SK-N-SH (cell line): ENCODE measurements around the gene HACD4. TPM values are rescaled to one million over a fixed set of nuclear protein-coding genes. Genes with fewer than 3 reads are reported as not detected.

Experiments used
- CTCF ChIA-PET: fragments of 300-600, 350-600 bp; formaldehyde crosslinking; extraction: SDS; loops from one replicate; lab custom pipeline; 2021; lab: Yijun Ruan, JAX
- POLR2A ChIA-PET: fragments of 350-600 bp; sonication (Branson Sonifier 250); formaldehyde crosslinking; extraction: SDS; loops from one replicate; lab custom pipeline; 2020; ENCODE audit warnings: antibody characterized with exemption, inconsistent platforms; lab: Yijun Ruan, JAX
- DNase-seq: peaks from one replicate; pipeline ENCODE4 v3.0.0; 2012
- H2AFZ ChIP-seq: fragments of 200-600 bp; sonication (generic); 2 replicates; pipeline ENCODE4 v1.8.1; 2016; ENCODE audit warnings: antibody characterized with exemption, mild to moderate bottlenecking, low read depth
- H3F3A ChIP-seq: fragments of 200-600 bp; sonication (generic); replicated peaks from 2 replicates; pipeline ENCODE3; 2016; ENCODE audit warnings: antibody characterized with exemption, mild to moderate bottlenecking; ENCODE audit not compliant: insufficient read depth
- H3K27ac ChIP-seq, 2 experiments: fragments of 200-500 bp in 1 of 2; fragments of 200-600 bp in 1 of 2; sonication (Bioruptor generic) in 1 of 2; sonication (generic), shearing (Covaris generic) in 1 of 2; 2 replicates each; pipeline versions ENCODE4 v1.5.1 to v1.6.1; 2014 to 2016; ENCODE audit warnings: low read depth in 2 of 2, inconsistent platforms in 1 of 2, low read length in 1 of 2, mild to moderate bottlenecking in 1 of 2, mixed read lengths in 1 of 2
- H3K27me3 ChIP-seq: fragments of 200-600 bp; sonication (generic), shearing (Covaris generic); 2 replicates; pipeline ENCODE4 v1.6.1; 2016; ENCODE audit warnings: mixed run types; ENCODE audit not compliant: insufficient read depth
- H3K36me3 ChIP-seq, 2 experiments: fragments of 200-500 bp in 1 of 2; fragments of 200-600 bp in 1 of 2; sonication (Bioruptor generic) in 1 of 2; sonication (generic) in 1 of 2; replicated peaks in 1 of 2; 2 replicates each; pipeline versions ENCODE3 to v1.5.1; 2014 to 2016; ENCODE audit warnings: low read length in 1 of 2, mild to moderate bottlenecking in 1 of 2; ENCODE audit not compliant: insufficient read depth in 2 of 2, control insufficient read depth in 1 of 2
- H3K4me1 ChIP-seq, 2 experiments: fragments of 200-500 bp in 1 of 2; fragments of 200-600 bp in 1 of 2; sonication (Bioruptor generic) in 1 of 2; sonication (generic), shearing (Covaris generic) in 1 of 2; 2 replicates each; pipeline versions ENCODE4 v1.5.1 to v1.6.1; 2014 to 2016; ENCODE audit warnings: low read depth in 1 of 2, low read length in 1 of 2, mixed run types in 1 of 2; ENCODE audit not compliant: insufficient read depth in 2 of 2, control insufficient read depth in 1 of 2
- H3K4me2 ChIP-seq: fragments of 200-600 bp; sonication (generic), shearing (Covaris generic); 2 replicates; pipeline ENCODE4 v1.6.1; 2017; ENCODE audit warnings: mixed run types
- H3K4me3 ChIP-seq, 2 experiments: fragments of 200-500 bp in 1 of 2; fragments of 200-600 bp in 1 of 2; sonication (Bioruptor generic) in 1 of 2; sonication (generic), shearing (Covaris generic) in 1 of 2; 2 replicates each; pipeline versions ENCODE4 v1.5.1 to v1.8.1; 2014 to 2016; ENCODE audit warnings: low read depth in 2 of 2, inconsistent platforms in 1 of 2, low read length in 1 of 2, mild to moderate bottlenecking in 1 of 2, mixed read lengths in 1 of 2, moderate library complexity in 1 of 2
- H3K79me2 ChIP-seq: fragments of 200-600 bp; sonication (generic); 2 replicates; pipeline ENCODE4 v1.8.1; 2017; ENCODE audit warnings: mild to moderate bottlenecking; ENCODE audit not compliant: insufficient read depth
- H3K9ac ChIP-seq: fragments of 200-600 bp; sonication (generic); 2 replicates; pipeline ENCODE4 v1.6.1; 2017; ENCODE audit warnings: mixed run types
- H3K9me2 ChIP-seq: fragments of 200-600 bp; sonication (generic); 2 replicates; pipeline ENCODE4 v1.6.1; 2017; ENCODE audit warnings: mixed run types
- H3K9me3 ChIP-seq: fragments of 200-600 bp; sonication (generic); 2 replicates; pipeline ENCODE4 v1.6.1; 2017; ENCODE audit warnings: mixed run types, mild to moderate bottlenecking, moderate library complexity
- H4K20me1 ChIP-seq: fragments of 200-600 bp; sonication (generic); 2 replicates; pipeline ENCODE4 v1.6.1; 2017; ENCODE audit warnings: mild to moderate bottlenecking, mixed run types; ENCODE audit not compliant: insufficient read depth
- CHD2 ChIP-seq: fragments of 150-350 bp; IDR thresholded peaks from 2 replicates; pipeline ENCODE4 v1.6.1; 2018; ENCODE audit warnings: low read length; ENCODE audit not compliant: partially characterized antibody
- ELF1 ChIP-seq: IDR thresholded peaks from 2 replicates; pipeline ENCODE4 v1.4.0; 2012
- FOSL2 ChIP-seq: IDR thresholded peaks from 2 replicates; pipeline ENCODE4 v1.4.0; 2012; ENCODE audit warnings: low read depth, mild to moderate bottlenecking, moderate library complexity, borderline replicate concordance
- FOXJ3 ChIP-seq: sonication (generic); formaldehyde crosslinking; IDR thresholded peaks from 2 replicates; pipeline ENCODE4 v1.5.1; 2020; ENCODE audit warnings: mild to moderate bottlenecking, missing genetic modification reagents
- FOXM1 ChIP-seq: IDR thresholded peaks from 2 replicates; pipeline ENCODE4 v1.4.0; 2012; ENCODE audit warnings: low read depth, mild to moderate bottlenecking
- GABPA ChIP-seq: IDR thresholded peaks from 2 replicates; pipeline ENCODE4 v1.4.0; 2012; ENCODE audit warnings: low read depth, mild to moderate bottlenecking
- MEF2A ChIP-seq: IDR thresholded peaks from 2 replicates; pipeline ENCODE4 v1.4.0; 2012; ENCODE audit warnings: low read depth, borderline replicate concordance
- NFIC ChIP-seq: IDR thresholded peaks from 2 replicates; pipeline ENCODE4 v1.4.0; 2012; ENCODE audit warnings: borderline replicate concordance
- POLR2AphosphoS5 ChIP-seq: IDR thresholded peaks from 2 replicates; pipeline ENCODE4 v1.6.1; 2012; ENCODE audit warnings: low read depth, low read length
- RAD21 ChIP-seq: IDR thresholded peaks from 2 replicates; pipeline ENCODE4 v1.6.1; 2012; ENCODE audit warnings: mild to moderate bottlenecking, low read length
- RCOR1 ChIP-seq: fragments of 150-350 bp; IDR thresholded peaks from 2 replicates; pipeline ENCODE4 v1.6.1; 2017; ENCODE audit warnings: antibody characterized with exemption, low read length
- RFX5 ChIP-seq: IDR thresholded peaks from 2 replicates; pipeline ENCODE4 v1.6.1; 2012; ENCODE audit warnings: mild to moderate bottlenecking, improper control_type of control experiment, low read length
- RXRA ChIP-seq: IDR thresholded peaks from 2 replicates; pipeline ENCODE4 v1.4.0; 2012; ENCODE audit warnings: low read depth, mild to moderate bottlenecking, borderline replicate concordance
- SMC3 ChIP-seq: IDR thresholded peaks from 2 replicates; pipeline ENCODE4 v1.6.1; 2012; ENCODE audit warnings: low read depth, low read length, improper control_type of control experiment
- TAF1 ChIP-seq: IDR thresholded peaks from 2 replicates; pipeline ENCODE4 v1.6.1; 2012; ENCODE audit warnings: low read depth, mild to moderate bottlenecking, low read length, moderate library complexity, borderline replicate concordance
- YY1 ChIP-seq: IDR thresholded peaks from 2 replicates; pipeline ENCODE4 v1.4.0; 2012; ENCODE audit warnings: low read depth, mild to moderate bottlenecking
- WGBS: methylation state at CpG from one replicate; pipeline ENCODE4 v1.1.6; 2017; ENCODE audit warnings: low lambda C conversion rate; 5-methylcytosine and 5-hydroxymethylcytosine counted together
- polyA plus RNA-seq, 3 experiments: library from polyadenylated mRNA; depleted of rRNA; stranded (reverse); fragments of >200 nt; gene quantifications; 2 replicates each; pipeline ENCODE4 v1.2.3, GENCODE V29; 2012
- TF ChIP-seq, protein P1 (sequence below): IDR thresholded peaks from 2 replicates; pipeline ENCODE4 v1.6.1; 2012; ENCODE audit warnings: mild to moderate bottlenecking, low read depth, low read length, moderate library complexity
- TF ChIP-seq, protein P2 (sequence below): fragments of 200-600 bp; sonication (generic); IDR thresholded peaks from 2 replicates; pipeline ENCODE4 v1.6.1; 2017; ENCODE audit warnings: antibody characterized with exemption, mild to moderate bottlenecking, moderate library complexity
- TF ChIP-seq, protein P3 (sequence below): fragments of 150-350 bp; IDR thresholded peaks from 2 replicates; pipeline ENCODE4 v1.6.1; 2016; ENCODE audit warnings: mild to moderate bottlenecking, low read depth, low read length

Gene HACD4
- polyA plus RNA-seq, 1 of the 3 experiments (the other 2 are of a cell fraction) = under 0.01 TPM

DNA sequence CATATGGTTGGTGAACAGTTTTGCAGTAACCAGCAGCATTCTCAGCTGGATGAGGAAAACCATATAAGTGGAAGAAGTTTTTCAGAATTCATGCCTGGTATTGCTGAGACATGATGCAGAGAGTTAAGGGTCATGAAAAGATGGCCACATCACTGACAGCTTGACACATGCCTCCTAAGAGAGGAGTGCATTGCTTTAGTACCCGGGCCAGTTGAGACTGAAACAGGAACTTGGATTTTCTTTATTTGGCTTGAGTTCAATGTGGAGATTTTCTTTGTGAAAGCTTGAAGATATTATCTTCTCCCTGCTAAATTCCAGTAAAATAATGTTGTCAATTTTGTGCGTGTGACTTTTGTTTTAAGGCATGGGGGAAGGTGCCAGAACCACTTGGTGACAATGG, 35.8 kb downstream of the HACD4 start (continued):
- TF ChIP-seq CHD2 (no peak), RFX5 (no peak), NFIC (no peak)

DNA sequence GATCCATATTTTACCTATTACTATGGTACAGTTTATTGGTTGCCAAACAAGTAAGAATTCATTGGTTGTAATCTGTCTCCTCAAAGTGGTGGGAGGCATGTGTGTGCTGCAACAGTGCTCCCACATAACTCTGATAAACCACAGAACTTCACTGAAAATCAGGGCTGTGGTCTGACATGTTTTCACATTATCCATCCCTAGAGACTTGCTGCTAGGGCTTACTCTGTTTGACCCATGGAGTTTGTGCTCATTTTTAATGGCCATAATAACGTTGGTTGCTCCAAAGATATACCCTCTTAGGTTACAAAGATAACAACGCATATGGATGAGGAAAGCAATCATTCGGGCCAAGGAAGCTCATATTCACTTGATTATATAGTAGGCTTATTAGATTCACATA, 37.0 kb downstream of the HACD4 start:
- Histone ChIP-seq H3F3A (no peaks in the 10 kb centered on the region), H3K27ac (no peak overlapping the region), H3K9me3 (no peaks in the 10 kb centered on the region), H3K4me1 (no peaks in the 10 kb centered on the region; a peak in 1 of 4 replicates), H3K4me3 (no peak overlapping the region), H2AFZ (no peak overlapping the region), H3K9ac (no peak overlapping the region), H3K27me3 (no peaks in the 10 kb centered on the region), H3K9me2 (no peaks in the 10 kb centered on the region), H3K79me2 (no peaks in the 10 kb centered on the region), H4K20me1 (no peaks in the 10 kb centered on the region), H3K36me3 (peaks cover 7 to 24% of the 10 kb centered on the region in 2 experiments), H3K4me2 (no peak overlapping the region)
- 91% methylated on average over 3 of the region's 3 CpGs for WGBS
- POLR2A ChIA-PET = no interaction called here
- no peak for TF ChIP-seq GABPA
- no peak for TF ChIP-seq SMC3
- TF ChIP-seq, protein P1, sequence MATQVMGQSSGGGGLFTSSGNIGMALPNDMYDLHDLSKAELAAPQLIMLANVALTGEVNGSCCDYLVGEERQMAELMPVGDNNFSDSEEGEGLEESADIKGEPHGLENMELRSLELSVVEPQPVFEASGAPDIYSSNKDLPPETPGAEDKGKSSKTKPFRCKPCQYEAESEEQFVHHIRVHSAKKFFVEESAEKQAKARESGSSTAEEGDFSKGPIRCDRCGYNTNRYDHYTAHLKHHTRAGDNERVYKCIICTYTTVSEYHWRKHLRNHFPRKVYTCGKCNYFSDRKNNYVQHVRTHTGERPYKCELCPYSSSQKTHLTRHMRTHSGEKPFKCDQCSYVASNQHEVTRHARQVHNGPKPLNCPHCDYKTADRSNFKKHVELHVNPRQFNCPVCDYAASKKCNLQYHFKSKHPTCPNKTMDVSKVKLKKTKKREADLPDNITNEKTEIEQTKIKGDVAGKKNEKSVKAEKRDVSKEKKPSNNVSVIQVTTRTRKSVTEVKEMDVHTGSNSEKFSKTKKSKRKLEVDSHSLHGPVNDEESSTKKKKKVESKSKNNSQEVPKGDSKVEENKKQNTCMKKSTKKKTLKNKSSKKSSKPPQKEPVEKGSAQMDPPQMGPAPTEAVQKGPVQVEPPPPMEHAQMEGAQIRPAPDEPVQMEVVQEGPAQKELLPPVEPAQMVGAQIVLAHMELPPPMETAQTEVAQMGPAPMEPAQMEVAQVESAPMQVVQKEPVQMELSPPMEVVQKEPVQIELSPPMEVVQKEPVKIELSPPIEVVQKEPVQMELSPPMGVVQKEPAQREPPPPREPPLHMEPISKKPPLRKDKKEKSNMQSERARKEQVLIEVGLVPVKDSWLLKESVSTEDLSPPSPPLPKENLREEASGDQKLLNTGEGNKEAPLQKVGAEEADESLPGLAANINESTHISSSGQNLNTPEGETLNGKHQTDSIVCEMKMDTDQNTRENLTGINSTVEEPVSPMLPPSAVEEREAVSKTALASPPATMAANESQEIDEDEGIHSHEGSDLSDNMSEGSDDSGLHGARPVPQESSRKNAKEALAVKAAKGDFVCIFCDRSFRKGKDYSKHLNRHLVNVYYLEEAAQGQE = no peak
- TF ChIP-seq RAD21 = no peak
- no peak for TF ChIP-seq FOXJ3
- TF ChIP-seq MEF2A = no peak
- TF ChIP-seq, protein P2, sequence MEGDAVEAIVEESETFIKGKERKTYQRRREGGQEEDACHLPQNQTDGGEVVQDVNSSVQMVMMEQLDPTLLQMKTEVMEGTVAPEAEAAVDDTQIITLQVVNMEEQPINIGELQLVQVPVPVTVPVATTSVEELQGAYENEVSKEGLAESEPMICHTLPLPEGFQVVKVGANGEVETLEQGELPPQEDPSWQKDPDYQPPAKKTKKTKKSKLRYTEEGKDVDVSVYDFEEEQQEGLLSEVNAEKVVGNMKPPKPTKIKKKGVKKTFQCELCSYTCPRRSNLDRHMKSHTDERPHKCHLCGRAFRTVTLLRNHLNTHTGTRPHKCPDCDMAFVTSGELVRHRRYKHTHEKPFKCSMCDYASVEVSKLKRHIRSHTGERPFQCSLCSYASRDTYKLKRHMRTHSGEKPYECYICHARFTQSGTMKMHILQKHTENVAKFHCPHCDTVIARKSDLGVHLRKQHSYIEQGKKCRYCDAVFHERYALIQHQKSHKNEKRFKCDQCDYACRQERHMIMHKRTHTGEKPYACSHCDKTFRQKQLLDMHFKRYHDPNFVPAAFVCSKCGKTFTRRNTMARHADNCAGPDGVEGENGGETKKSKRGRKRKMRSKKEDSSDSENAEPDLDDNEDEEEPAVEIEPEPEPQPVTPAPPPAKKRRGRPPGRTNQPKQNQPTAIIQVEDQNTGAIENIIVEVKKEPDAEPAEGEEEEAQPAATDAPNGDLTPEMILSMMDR = no peak
- no peak for TF ChIP-seq FOSL2
- TF ChIP-seq TAF1 = no peak
- TF ChIP-seq NFIC = no peak
- no peak for TF ChIP-seq YY1
- TF ChIP-seq, protein P3, sequence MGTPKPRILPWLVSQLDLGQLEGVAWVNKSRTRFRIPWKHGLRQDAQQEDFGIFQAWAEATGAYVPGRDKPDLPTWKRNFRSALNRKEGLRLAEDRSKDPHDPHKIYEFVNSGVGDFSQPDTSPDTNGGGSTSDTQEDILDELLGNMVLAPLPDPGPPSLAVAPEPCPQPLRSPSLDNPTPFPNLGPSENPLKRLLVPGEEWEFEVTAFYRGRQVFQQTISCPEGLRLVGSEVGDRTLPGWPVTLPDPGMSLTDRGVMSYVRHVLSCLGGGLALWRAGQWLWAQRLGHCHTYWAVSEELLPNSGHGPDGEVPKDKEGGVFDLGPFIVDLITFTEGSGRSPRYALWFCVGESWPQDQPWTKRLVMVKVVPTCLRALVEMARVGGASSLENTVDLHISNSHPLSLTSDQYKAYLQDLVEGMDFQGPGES = no peak
- TF ChIP-seq POLR2AphosphoS5 = no peak
- TF ChIP-seq ELF1 = no peak
- no peak for TF ChIP-seq RCOR1
- no peak for TF ChIP-seq RFX5
- TF ChIP-seq RXRA = no peak
- TF ChIP-seq FOXM1 = no peak
- no peak for DNase-seq
- CTCF ChIA-PET = no interaction called here
